ENCODE data around the gene DOHH.

DOHH gene

GRCh38 chr19:3471954-3472655 is 28.4 kb downstream of the DOHH start:
- no peak overlapping the region for H3K4me3 ChIP-seq (ENCODE audit: low read depth, low read length)
- H3K27me3 ChIP-seq (replicated peaks) = no peaks in the 10 kb centered on the region
- no peak for DNase-seq
- peak; percentile 94 for TF ChIP-seq CTCF (IDR thresholded peaks at IDR 0.05; ENCODE audit: low read depth, low read length, missing control alignments)
- in situ Hi-C loops (cut with HindIII; ENCODE audit: low pct_ligation_motif_present, low sequenced_read_pairs) = no loop called here
- H3K27ac ChIP-seq = no peak overlapping the region
- H3K36me3 ChIP-seq (replicated peaks) = peaks cover 2% of the 10 kb centered on the region

DNA sequence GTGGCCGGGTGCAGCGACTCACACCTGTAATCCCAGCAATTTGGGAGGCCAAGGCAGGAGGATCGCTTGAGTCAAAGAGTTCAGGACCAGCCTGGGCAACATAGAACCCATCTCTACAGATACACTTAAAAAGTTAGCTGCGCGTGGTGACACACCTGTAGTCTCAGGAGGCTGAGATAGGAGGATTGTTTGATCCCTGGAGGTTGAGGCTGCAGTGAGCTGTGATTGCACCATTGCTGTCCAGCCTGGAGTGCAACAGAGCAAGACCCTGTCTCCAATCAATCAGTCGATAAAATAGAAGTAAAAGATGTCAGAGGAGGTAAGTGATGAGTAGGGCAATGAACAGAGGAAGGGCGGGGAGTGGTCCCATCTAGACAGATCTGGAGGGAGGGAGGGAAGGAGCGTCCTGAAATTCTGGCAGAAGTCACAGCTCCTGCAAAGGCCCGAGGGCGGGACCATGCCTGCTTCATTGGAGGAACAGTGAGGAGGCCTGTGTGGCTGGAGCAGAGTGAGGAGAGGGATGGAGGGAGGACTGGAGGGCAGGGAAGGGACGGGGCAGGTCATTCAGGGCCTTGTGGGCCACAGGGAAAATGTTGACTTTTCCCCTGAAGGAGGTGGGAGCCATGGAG is 29.9 kb downstream of the DOHH start:
- Histone ChIP-seq H3K36me3 (replicated peaks) (peaks cover 2% of the 10 kb centered on the region), H3K27ac (no peak overlapping the region), H3K27me3 (replicated peaks) (no peaks in the 10 kb centered on the region), H3K4me3 (ENCODE audit: low read depth, low read length) (no peak overlapping the region)
- in situ Hi-C loops (cut with HindIII; ENCODE audit: low pct_ligation_motif_present, low sequenced_read_pairs) = no loop called here
- TF ChIP-seq CTCF (IDR thresholded peaks at IDR 0.05; ENCODE audit: low read depth, low read length, missing control alignments) = no peak
- no peak for DNase-seq

GRCh38 chr19:3469638-3470499 is 30.6 kb downstream of the DOHH start:
- H3K27ac ChIP-seq = no peak overlapping the region
- H3K36me3 ChIP-seq (replicated peaks) = peaks cover 2% of the 10 kb centered on the region
- no peak overlapping the region for H3K4me3 ChIP-seq (ENCODE audit: low read depth, low read length)
- in situ Hi-C loops (cut with HindIII; ENCODE audit: low pct_ligation_motif_present, low sequenced_read_pairs) = loop anchor here (10.0 kb wide), 1 partner anchor 145 kb away; no protein-coding TSS in a partner anchor
- no peak for DNase-seq
- peak; percentile 40 for TF ChIP-seq CTCF (IDR thresholded peaks at IDR 0.05; ENCODE audit: low read depth, low read length, missing control alignments)
- no peaks in the 10 kb centered on the region for H3K27me3 ChIP-seq (replicated peaks)

GRCh38 chr19:3468211-3468610 is 32.3 kb downstream of the DOHH start:
- in situ Hi-C loops (cut with HindIII; ENCODE audit: low pct_ligation_motif_present, low sequenced_read_pairs) = loop anchor here (10.0 kb wide), 1 partner anchor 143 kb away; no protein-coding TSS in a partner anchor
- no peaks in the 10 kb centered on the region for H3K27me3 ChIP-seq (replicated peaks)
- peaks cover 5% of the 10 kb centered on the region for H3K36me3 ChIP-seq (replicated peaks)
- H3K4me3 ChIP-seq (ENCODE audit: low read depth, low read length) = no peak overlapping the region
- DNase-seq = no peak
- no peak for TF ChIP-seq CTCF (IDR thresholded peaks at IDR 0.05; ENCODE audit: low read depth, low read length, missing control alignments)
- H3K27ac ChIP-seq = no peak overlapping the region

DNA sequence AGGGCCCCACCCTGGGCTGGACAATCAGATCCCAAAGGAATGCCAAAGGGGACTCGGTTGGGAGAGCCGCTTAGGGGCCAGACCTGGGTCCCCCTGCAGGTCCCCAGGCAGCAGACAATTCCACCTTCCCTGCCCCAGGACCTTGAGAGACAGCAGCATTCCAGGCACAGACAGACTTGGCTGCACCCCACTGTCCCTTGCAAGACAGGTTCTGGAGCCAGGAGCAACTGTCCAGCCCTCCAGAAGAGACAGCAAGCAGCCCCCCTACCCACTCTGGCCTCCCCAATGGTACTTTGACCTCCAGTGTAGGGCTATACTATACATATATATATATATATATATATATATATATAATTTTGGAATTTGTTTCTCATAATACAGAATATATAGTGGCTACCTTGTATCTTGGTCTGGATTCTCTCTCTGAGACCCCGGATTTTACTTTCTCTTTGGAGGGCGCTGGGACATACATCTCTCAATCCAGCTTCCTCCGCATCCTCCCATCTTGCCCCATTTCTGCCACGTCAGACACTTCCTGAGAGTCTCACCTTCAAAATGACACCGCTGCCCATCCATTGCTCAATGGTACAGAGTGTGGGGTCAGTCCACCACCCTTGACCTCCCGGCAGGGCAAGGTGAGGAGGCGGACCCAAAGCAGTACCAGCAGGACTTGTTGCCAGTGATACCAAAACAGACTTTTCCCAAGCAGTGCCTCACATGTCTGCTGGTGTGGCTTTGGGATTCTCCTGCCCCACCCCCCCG is 32.9 kb downstream of the DOHH start:
- H3K36me3 ChIP-seq (replicated peaks) = peaks cover 11% of the 10 kb centered on the region
- H3K27ac ChIP-seq = no peak overlapping the region
- no peak for DNase-seq
- TF ChIP-seq CTCF (IDR thresholded peaks at IDR 0.05; ENCODE audit: low read depth, low read length, missing control alignments) = no peak
- H3K27me3 ChIP-seq (replicated peaks) = no peaks in the 10 kb centered on the region
- in situ Hi-C loops (cut with HindIII; ENCODE audit: low pct_ligation_motif_present, low sequenced_read_pairs) = loop anchor here (10.0 kb wide), 1 partner anchor 143 kb away; no protein-coding TSS in a partner anchor
- no peak overlapping the region for H3K4me3 ChIP-seq (ENCODE audit: low read depth, low read length)
